RWPE2 (cell line): Measurements from ENCODE around the gene ADGRB2.

Experiments
- ATAC-seq: fragments of 200-7000 bp; cut with Tn5 transposase; 3 replicates; pipeline ENCODE4 v1.9.1; 2021; ENCODE audit warnings: low read depth
- DNase-seq: peaks from one replicate; pipeline ENCODE4 v3.0.0-alpha.2; 2020; ENCODE audit warnings: low spot score
- H3K27ac ChIP-seq: fragments of 450-650 bp; 2 replicates; pipeline ENCODE4 v1.5.1; 2017; ENCODE audit warnings: mild to moderate bottlenecking; ENCODE audit not compliant: poor library complexity, severe bottlenecking
- H3K27me3 ChIP-seq: fragments of 250-450 bp; sonication (Bioruptor Pico); 2 replicates; pipeline ENCODE4 v1.5.1; 2021; ENCODE audit warnings: mild to moderate bottlenecking, moderate library complexity; ENCODE audit not compliant: insufficient read depth, poor library complexity, severe bottlenecking
- H3K36me3 ChIP-seq: fragments of 250-450 bp; sonication (Bioruptor Pico); 2 replicates; pipeline ENCODE4 v1.5.1; 2020; ENCODE audit warnings: low read depth, mild to moderate bottlenecking, moderate library complexity
- H3K4me1 ChIP-seq: fragments of 250-450 bp; sonication (Bioruptor Pico); 2 replicates; pipeline ENCODE4 v1.5.1; 2021; ENCODE audit warnings: mild to moderate bottlenecking, moderate library complexity; ENCODE audit not compliant: insufficient read depth, poor library complexity, severe bottlenecking
- H3K4me3 ChIP-seq: fragments of 250-450 bp; sonication (Bioruptor Pico); 2 replicates; pipeline ENCODE4 v1.5.1; 2021; ENCODE audit warnings: mild to moderate bottlenecking, moderate library complexity; ENCODE audit not compliant: severe bottlenecking
- H3K9me3 ChIP-seq: fragments of 250-450 bp; sonication (Bioruptor Pico); 2 replicates; pipeline ENCODE4 v1.5.1; 2021; ENCODE audit warnings: mild to moderate bottlenecking, moderate library complexity; ENCODE audit not compliant: severe bottlenecking
- TF ChIP-seq, protein P1 (sequence below): fragments of 450-650 bp; IDR thresholded peaks from one replicate; pipeline ENCODE4 v1.5.1; 2017; ENCODE audit warnings: mild to moderate bottlenecking, moderate library complexity; ENCODE audit not compliant: poor library complexity, severe bottlenecking

ADGRB2 gene

GRCh38 chr1:31702836-31703404 is 61.2 kb downstream of the ADGRB2 start:
- H3K27ac ChIP-seq = peak overlapping the region; percentile 93

DNA sequence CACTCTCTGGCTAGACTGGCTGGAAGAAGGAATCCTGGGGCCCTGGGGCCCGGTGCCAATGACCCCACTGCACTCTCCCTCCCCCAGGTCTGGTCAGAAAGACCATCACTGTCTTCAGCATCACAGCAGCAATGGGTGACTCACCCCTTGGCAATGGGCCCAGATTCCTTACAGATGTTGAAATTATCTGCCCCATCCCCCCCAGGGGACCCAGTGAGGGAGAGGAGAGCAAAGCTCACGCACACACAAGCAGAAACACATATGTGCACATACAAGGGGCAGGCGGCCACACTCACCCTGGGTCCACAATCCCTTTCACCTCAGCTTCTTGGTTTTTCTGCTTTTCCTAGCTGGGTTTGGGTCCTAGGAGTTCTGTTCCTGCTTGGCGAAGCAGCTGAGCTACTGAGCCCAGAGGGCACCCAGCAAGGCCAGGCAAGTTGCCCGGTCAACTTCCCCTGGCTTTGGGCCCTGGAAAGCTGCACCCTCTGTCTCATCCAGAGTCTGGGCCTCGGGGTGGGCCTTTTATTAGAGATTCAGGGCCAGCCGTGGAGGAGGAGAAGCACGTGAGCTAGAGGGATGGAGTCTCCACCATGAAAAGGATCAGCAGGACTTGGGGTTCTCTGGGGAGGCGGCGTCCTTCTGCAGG is 62.9 kb downstream of the ADGRB2 start:
- TF ChIP-seq, protein P1, sequence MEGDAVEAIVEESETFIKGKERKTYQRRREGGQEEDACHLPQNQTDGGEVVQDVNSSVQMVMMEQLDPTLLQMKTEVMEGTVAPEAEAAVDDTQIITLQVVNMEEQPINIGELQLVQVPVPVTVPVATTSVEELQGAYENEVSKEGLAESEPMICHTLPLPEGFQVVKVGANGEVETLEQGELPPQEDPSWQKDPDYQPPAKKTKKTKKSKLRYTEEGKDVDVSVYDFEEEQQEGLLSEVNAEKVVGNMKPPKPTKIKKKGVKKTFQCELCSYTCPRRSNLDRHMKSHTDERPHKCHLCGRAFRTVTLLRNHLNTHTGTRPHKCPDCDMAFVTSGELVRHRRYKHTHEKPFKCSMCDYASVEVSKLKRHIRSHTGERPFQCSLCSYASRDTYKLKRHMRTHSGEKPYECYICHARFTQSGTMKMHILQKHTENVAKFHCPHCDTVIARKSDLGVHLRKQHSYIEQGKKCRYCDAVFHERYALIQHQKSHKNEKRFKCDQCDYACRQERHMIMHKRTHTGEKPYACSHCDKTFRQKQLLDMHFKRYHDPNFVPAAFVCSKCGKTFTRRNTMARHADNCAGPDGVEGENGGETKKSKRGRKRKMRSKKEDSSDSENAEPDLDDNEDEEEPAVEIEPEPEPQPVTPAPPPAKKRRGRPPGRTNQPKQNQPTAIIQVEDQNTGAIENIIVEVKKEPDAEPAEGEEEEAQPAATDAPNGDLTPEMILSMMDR = no peak
- Histone ChIP-seq H3K36me3 (peaks cover 44% of the 10 kb centered on the region), H3K27ac (peak overlapping the region; percentile 93), H3K9me3 (no peaks in the 10 kb centered on the region), H3K4me1 (peaks cover 49% of the 10 kb centered on the region), H3K4me3 (no peak overlapping the region), H3K27me3 (no peaks in the 10 kb centered on the region)
- ATAC-seq (peak; percentile 59), DNase-seq (peak; percentile 96)

More at GRCh38 chr1:31702836-31703404, 61.2 kb downstream of the ADGRB2 start:
- Histone ChIP-seq H3K27me3 (no peaks in the 10 kb centered on the region), H3K9me3 (no peaks in the 10 kb centered on the region), H3K36me3 (peaks cover 29% of the 10 kb centered on the region), H3K4me3 (peak overlapping the region; percentile 66), H3K4me1 (peaks cover 50% of the 10 kb centered on the region)
- DNase-seq (no peak), ATAC-seq (no peak)
- TF ChIP-seq, protein P1 = no peak

GRCh38 chr1:31700468-31701090 is 63.6 kb downstream of the ADGRB2 start:
- no peak for ATAC-seq
- Histone ChIP-seq H3K36me3 (peaks cover 47% of the 10 kb centered on the region), H3K9me3 (no peaks in the 10 kb centered on the region), H3K4me3 (no peak overlapping the region), H3K27me3 (no peaks in the 10 kb centered on the region), H3K4me1 (peaks cover 49% of the 10 kb centered on the region), H3K27ac (peak overlapping the region; percentile 93)
- DNase-seq = no peak
- TF ChIP-seq, protein P1 = no peak

GRCh38 chr1:31699341-31699891 is 64.7 kb downstream of the ADGRB2 start:
- TF ChIP-seq, protein P1 = no peak
- H3K27ac ChIP-seq = peak overlapping the region; percentile 93
- H3K27me3 ChIP-seq = no peaks in the 10 kb centered on the region
- H3K9me3 ChIP-seq = no peaks in the 10 kb centered on the region
- peaks cover 56% of the 10 kb centered on the region for H3K36me3 ChIP-seq
- ATAC-seq = no peak
- DNase-seq = no peak
- H3K4me1 ChIP-seq = peaks cover 42% of the 10 kb centered on the region
- no peak overlapping the region for H3K4me3 ChIP-seq
